AG20443 (cell line): ENCODE data around the gene PRR19.

Experiments used
- DNase-seq: peaks from one replicate; pipeline ENCODE4 v3.0.0; 2012; ENCODE audit warnings: low spot score, mixed read lengths

PRR19 gene

DNA sequence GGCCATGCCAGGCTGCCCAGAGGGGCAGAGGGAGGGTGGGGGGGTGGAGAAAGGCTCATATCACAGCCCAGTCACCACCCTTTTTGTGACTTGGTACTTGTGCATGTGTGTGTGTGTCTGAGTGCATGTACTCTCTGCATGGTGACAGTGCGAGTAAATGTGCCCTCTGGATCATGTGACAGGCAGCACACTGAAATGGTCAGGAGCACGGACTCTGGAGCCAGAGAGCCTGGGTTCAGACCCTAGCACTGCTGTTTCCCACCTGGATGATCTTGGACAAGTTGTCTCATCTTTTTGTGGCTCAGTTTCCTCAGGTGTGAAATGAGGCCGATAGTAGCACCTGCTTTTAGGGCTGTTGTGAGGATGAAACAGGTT, 30.9 kb upstream of the PRR19 start:
- no peak for DNase-seq

DNA sequence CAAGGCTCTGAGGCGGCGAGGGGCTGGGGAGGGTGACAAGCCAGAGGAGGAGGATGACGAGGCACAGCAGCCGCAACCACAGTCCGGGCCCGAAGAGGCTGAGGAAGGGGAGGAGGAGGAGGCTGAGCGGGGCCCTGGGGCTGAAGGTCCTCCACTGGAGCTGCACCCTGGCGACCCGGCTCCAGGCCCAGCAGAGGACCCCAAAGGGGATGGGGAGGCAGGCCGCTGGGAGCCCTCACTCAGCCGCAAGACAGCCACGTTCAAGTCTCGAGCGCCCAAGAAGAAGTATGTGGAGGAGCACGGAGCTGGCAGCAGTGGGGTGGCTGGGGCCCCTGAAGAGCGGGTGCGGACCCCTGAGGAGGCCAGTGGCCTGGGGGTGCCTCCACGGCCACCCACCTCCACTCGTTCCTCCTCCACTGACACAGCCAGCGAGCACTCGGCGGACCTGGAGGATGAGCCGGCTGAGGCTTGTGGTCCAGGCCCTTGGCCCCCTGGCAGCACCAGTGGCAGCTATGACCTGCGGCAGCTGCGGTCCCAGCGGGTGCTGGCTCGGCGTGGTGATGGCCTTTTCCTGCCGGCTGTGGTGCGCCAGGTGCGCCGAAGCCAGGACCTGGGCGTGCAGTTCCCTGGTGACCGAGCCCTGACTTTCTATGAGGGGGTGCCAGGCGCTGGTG, 29.9 kb upstream of the PRR19 start:
- DNase-seq = no peak

DNA sequence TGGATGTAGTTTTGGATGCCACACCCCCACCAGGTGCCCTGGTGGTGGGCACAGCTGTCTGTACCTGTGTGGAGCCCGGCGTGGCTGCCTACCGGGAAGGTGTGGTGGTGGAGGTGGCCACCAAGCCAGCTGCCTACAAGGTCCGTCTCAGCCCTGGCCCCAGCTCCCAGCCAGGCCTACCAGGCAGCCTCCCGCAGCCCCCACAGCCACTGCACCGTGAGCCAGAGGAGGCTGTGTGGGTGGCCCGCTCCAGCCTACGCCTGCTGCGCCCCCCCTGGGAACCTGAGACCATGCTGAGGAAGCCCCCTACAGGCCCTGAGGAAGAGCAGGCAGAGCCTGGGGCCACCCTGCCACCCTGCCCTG, 29.4 kb upstream of the PRR19 start:
- DNase-seq = no peak

DNA sequence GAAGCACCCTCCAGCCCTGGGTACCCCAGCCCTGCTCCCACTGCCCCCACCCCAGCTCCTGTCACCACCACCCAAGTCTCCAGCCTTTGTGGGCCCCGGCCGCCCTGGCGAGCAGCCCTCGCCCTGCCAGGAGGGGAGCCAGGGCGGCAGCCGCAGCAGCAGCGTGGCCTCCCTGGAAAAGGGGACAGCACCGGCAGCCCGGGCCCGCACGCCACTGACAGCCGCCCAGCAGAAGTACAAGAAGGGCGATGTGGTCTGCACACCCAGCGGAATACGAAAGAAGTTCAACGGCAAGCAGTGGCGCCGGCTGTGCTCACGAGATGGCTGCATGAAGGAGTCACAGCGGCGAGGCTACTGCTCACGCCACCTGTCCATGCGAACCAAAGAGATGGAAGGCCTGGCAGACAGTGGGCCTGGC, 28.9 kb upstream of the PRR19 start:
- no peak for DNase-seq

DNA sequence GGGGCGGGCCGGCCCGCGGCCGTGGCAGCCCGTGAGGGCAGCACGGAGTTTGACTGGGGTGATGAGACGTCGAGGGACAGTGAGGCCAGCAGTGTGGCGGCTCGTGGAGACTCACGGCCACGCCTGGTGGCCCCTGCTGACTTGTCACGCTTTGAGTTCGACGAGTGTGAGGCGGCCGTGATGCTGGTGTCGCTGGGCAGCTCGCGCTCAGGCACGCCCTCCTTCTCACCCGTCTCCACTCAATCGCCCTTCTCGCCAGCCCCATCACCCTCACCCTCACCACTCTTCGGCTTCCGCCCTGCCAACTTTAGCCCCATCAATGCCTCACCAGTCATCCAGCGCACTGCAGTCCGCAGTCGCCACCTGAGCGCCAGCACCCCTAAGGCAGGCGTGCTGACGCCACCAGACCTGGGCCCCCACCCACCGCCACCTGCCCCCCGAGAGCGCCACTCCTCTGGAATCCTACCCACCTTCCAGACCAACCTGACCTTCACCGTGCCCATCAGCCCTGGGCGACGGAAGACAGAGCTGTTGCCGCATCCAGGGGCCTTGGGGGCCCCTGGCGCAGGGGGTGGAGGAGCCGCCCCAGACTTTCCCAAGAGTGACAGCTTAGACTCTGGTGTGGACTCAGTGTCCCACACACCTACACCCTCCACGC, 28.4 kb upstream of the PRR19 start:
- no peak for DNase-seq

DNA sequence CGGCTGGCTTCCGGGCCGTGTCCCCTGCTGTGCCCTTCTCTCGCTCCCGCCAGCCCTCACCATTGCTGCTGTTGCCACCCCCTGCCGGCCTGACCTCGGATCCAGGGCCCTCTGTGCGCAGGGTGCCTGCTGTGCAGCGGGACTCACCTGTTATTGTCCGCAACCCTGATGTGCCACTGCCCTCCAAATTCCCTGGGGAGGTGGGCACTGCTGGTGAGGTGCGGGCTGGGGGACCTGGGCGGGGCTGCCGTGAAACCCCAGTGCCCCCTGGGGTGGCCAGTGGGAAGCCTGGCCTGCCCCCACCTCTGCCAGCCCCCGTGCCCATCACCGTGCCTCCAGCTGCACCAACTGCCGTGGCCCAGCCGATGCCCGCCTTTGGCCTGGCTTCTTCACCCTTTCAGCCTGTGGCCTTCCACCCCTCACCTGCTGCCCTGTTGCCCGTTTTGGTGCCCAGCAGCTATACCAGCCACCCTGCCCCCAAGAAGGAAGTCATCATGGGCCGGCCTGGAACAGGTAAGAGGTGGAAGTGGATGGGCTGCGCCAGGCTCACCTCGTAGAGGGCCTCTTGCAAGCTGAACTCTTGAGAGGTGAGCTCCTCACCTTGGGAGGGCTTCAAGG, 27.8 kb upstream of the PRR19 start:
- no peak for DNase-seq

DNA sequence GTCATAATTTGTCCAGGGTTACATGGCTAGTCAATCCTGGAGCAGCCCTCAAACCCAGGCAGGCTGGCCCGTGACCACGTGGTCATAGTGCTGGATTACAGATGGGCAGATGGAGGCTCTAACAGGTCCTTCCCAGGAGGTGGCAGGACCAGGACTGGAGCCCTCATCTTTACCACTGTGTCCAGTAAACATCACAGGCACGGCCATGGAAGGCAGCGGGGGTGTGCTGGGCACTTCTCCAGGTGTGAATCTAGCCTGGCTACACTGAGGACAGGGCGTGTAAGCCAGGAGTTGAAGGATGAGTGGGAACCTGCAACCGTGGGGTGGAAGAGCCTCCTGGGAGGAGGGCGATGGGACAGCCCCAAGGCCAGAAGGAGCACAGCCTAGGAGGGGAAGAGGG, 26.8 kb upstream of the PRR19 start:
- no peak for DNase-seq

DNA sequence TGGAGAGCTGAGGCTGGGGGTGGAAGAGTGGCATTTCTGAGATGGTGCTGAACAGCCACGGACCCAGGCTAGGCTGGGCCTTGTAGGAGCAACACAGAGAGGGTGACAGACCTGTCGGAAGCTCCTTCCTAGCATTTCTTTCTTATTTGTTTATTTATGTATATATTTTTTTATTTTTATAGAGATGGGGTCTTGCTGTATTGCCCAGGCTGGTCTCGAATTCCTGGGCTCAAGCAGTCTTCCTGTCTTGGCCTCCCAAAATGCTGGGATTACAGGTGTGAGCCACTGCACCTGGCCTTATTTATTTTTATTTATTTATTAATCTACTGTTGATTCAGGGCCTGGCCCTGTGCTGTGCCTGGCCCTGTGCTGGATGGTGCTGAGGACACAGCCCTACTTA, 26.4 kb upstream of the PRR19 start:
- DNase-seq = no peak

DNA sequence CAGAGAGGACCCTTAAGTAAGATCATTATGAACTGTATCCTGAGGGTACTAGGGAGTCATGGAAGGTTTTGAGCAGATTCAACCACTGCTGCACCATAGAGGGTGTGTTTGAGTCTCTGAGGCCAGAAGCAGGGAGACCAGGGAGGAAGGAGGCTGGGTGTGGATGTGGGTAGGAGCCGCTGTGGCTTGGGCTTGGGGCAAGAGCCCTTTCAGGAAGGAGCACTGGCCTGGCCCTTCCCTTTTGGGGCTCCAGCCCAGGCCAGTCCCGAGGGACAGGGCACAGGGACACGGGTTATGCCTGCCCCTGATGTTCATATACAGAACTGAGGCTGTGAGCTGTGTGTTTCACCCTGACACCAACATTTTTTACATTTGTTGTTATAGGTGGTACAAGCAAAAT, 25.6 kb upstream of the PRR19 start:
- DNase-seq = no peak

DNA sequence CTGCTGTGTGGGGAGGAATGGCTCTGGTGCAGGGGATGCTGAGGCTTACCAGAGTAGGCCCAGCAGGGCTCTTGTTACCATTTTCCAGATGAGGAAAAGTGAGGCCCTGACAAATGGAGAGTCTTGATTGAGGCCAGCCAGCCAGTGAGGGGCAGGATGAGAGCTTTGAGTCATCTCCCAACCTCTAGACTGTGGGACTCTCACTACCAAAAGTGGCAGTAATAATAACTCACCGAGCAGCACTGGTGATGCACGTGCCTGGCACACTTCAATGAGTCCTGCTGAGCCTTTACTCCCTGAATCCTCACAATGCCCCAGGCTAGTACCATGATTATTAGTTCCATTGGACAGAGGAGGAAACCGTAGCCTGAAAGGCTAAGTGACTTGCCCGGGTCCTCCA, 25.1 kb upstream of the PRR19 start:
- no peak for DNase-seq

DNA sequence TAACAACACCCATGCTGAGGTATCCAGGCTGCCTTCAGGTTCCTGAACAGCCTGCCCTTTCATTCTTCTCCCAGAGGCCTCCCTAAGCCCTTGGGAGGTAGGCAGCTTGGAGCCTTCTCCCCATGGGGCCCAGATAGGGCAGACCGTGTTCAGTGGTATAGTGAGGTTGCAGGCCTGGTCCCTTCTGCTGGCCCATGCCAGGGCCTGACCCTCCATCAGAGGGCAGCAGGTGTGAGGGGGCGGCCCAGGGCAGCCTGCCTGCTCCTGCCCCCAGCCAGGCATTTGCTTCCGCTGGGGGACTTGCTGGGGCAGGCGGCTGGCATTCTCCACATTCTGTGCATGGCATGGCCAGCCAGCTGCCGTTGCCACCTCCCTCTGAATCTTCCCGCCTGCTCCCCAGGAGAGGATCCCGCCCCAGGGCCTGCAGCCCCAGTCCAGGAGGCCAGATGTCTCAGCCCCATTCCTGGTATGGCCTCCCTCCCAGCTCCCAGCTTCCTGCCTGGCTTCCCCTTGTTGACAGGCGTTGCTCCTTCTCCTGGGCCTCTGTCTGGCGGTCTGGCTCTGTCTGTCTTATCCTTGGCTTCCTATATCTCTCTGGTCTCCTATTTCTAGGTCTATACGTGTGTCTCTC, 24.0 kb upstream of the PRR19 start:
- peak; percentile 53 for DNase-seq

DNA sequence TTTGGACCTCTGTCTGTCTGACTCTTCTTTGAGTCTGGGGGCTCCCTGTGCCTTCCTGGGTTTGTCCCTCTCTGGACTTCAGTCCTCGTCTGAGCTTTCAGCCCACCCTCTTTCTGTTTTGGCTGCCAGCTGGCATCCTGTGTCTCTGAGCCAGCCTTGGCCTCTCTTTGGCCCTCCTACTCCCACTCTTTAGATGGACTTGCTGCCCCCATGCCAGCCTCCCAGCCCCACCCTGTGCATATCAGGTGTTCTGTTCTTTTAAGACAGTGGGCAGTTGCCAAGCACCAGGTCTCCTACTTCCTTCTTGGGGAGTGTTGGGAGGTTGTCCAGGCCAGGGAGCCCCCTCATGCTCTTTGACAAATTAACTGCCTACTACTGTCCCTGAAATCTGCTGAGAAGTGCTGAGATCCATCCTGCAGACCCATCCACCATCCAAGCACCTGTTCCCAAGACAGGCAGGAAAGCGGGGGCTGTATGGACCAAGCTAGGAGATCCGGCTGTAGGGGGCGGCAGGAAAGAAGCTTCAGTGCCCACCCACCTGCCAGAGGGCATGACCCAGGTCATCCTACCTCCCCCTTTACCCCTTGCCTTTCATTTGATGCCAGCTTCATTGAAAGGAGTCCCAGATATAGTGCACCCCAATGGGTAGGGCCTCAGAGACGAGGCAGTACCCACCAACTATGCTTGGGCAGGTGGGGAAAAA, 23.3 kb upstream of the PRR19 start:
- DNase-seq = no peak

DNA sequence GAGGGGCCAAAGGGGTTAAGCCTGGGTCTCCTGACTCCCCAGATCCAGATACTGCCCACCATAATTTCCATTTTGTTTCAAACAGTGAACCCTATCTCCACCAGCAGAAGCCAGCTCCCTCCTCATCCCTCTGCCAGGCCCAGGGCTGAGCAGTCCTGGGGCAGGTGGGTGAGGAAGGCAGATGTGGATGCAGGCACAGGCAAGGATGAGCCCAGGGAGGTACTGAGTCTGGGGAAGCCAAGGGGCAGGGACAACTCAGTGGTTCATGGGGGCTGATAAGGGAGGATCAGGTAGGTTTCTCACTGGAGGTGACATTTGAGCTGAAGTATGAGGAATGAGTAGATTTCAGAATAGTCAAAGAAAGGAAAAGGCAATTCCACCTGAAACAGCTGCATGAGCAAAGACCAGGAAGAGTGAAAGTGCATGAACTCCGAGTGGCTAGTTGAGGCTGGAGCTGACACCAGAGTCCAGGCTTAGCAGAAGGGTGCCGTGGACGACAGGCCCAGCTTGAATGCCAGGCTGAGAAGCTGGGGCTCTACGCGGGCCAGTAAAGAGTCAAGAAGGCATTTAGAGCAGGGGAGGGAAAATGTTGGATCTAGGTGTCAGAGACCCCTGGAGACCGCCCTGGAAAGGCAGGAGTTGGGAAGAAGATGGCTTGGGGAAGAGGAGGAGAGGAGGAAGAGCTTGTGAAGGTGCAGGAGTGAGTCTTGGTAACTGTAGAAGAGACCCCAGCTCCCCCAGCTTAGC, 22.6 kb upstream of the PRR19 start:
- no peak for DNase-seq

DNA sequence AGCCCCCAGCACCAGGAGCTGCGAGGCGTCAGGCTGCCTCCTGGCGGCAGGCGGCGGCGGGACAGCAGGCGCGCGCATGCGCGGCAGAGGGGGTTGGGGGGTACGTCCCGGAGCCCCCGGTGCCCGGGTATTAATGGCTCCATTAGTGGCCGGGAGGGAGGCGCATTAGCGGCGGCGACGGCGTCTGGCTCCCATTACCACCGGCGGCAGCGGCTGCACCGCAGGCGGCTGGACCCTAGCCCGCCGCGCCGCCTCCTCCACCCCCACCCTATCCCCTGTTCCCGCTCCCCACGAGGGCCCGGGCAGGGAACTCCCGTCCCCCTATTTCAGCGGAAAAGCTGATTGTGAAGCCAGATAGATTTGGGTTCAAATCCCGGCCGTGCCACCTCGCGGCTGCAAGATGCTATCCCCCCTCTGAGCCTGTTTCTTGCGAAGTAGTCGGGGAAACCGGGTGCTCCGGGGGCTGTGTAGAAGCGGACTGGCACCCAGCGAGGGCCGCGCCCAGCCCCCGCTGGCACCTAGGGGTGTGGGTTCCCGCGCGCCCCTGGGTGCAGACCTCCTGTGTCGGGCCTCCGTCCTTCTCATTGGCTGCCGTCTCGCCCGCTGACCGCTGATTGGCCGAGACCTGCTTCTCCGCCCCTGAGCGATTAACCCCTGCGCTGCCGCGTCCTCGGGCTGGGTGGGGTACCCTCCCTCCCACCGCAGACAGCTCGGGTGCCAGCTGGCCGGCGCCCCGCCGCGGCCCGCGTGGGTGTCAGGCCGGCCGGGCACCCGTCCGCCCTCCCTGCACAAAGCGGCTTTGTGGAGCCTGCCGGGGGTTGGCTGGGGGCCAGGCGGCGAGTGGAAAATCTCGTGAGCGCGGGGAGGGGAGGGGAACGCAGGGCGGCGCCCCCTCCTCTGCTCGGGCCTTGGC, 21.8 kb upstream of the PRR19 start:
- DNase-seq = peak; percentile 92

DNA sequence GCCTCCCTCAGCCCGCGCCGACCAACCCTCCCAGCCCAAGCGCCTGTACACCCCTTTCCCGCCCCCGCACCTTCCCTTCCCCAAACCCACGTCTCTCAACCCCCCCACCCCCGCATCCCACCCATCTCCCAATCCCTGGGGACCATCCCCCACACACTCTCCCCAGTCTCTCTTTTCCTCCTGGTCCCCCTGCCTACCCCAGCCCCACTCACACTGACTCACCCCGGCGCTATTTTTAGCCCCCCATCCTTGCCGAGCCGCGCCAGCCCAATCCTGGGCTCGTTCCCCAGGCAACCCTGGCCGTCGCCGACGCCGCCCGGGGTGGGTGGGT, 21.2 kb upstream of the PRR19 start:
- DNase-seq = peak; percentile 47

DNA sequence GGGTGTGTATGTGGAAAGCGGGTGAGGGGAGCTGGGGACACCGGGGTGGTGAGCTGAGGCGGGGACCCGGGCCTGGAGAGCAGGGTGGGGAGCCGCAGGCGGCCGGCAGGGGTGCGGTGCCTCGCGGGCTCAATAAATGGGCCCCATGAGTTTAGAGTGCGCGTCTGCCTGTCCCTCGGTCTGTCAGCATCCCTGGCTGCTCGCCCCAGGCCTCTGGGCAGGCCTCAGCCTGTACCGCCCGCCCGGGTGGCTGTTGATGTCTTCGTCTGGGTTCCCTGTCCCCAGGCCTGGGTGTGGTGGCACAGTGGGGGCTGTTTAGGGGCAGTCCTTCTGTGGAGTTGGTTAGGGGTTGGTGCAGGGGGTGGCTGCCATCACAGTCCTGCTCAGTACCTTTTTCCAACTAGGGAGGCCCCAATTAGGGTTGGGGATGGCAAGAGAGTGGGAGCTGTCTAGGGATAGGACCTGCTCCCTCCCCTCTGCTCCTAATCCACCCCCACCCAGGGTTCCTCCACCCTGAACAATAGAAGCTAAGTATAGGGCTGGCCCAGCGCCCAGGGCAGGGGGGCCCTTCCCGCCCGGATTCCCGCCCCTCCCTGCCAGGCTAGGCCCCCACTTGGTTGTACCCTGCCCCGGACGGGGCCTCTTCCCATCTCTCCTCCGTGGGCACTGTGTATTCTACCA, 20.6 kb upstream of the PRR19 start:
- peak; percentile 34 for DNase-seq

DNA sequence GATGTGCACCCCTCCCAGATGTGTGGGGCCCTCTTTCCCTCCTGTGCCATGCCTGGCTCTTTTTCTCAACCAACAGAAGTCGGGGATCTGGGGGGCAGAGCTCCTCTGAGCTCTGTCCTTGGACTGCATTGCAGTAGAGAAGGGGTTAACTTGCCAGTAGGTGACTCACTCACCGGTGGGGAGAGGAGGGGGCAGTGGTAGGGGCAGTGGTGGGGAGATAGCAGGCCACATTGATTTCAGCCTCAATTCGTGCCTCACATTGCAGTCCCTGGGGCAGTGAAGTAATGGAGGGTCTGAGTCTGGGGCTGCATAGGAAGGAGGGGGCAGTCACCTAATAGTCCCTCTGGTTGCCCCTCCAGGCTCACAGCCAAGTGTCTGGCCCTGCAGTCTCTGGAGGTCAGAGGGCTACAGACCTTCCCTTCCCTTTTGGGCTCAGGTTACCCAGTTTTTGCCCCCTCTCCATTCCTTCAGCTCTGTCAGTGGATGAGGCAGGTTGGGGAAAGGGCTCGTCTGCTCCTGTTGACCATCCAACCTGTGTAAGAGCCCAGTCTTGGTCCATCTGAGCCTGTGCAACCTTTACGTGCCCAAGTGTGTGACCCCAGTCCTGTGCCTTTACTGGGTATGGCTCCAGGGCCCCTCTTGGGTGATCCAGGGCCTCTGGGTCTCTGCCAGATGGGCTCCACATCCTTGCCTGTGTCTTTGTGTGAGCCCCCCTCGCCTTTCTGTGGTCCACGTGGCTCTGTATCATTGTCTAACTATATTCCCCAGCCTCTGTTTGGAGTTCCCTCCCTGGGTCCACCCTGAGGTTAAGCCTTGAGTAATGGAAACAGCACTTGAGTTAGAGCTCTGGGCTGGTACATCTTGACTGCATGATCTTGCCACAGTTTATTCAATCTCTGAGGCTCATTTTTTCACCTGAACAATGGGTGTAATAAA, 19.8 kb upstream of the PRR19 start:
- DNase-seq = no peak

DNA sequence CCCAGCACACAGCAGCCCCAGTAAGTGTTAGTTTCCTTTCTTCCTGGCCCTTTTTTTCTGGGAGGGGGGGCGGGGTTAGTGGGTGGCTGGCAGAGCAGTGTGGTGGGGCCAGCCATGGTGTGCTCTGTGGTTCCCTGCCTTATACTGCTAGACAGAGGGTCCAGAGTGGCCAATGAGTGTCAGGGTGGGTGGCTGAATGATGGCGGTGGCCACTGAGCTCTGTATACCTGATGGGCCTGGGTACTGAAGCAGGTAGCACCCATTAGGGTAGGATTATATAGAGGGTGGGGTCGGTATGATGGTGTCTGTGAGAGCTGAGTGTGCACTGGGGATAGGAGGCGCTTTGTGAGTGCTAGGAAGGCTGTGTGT, 19.1 kb upstream of the PRR19 start:
- DNase-seq = no peak
